Activated naive CD4-positive, alpha-beta T cell treated with anti-CD3 and anti-CD28 coated beads, Interleukin-2, amount 10 ng/mL, durations not matched to agents 7 days and 5 days (primary cell): Measurements from ENCODE around the gene MAP1B.
"Not testable (repeated sequence)": the region's sequence is repeated elsewhere in the genome, so short reads cannot be mapped to it uniquely, and the experiment has no call there.

Experiments used
- CTCF ChIA-PET: fragments of 350-600 bp; sonication (Branson Sonifier 250); formaldehyde crosslinking; loops from one replicate; lab custom pipeline; 2021; ENCODE audit warnings: antibody characterized with exemption; lab: Charles Lee
- DNase-seq: peaks from one replicate; pipeline ENCODE4 v3.0.0-alpha.2; 2020
- H3K27ac Mint-ChIP-seq: one replicate; pipeline ENCODE4 v1.8.0; 2021; ENCODE audit warnings: mild to moderate bottlenecking, moderate library complexity, mixed read lengths
- H3K27me3 Mint-ChIP-seq: one replicate; pipeline ENCODE4 v1.8.0; 2021; ENCODE audit warnings: mild to moderate bottlenecking, mixed read lengths
- H3K36me3 Mint-ChIP-seq: one replicate; pipeline ENCODE4 v1.8.0; 2021; ENCODE audit warnings: mixed read lengths
- H3K4me1 Mint-ChIP-seq: one replicate; pipeline ENCODE4 v1.8.0; 2021; ENCODE audit warnings: mixed read lengths
- H3K4me3 Mint-ChIP-seq: one replicate; pipeline ENCODE4 v1.8.0; 2021; ENCODE audit warnings: mild to moderate bottlenecking, moderate library complexity, mixed read lengths
- H3K9me3 Mint-ChIP-seq: one replicate; pipeline ENCODE4 v1.8.0; 2021; ENCODE audit warnings: mixed read lengths

MAP1B gene

DNA sequence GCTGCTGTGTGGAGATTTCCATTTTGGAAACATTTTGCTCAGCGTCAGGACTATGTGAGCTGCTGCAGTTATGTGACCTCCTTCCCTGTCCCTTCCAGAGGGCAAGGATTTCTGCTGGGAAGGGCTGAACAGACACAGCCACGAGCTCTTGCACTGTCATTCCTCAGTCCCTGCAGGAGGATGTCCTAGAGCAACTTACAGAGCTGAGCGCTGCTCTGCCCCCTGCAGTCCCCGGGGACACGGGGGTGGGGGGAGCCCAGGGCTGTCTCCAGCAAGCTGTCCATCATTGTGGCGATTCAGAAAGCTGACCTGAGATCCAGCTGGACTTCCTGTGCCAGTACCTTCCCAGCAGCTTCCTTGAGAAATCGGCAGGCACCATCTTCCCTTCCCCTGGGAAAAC, 28.0 kb upstream of the MAP1B start:
- Mint-ChIP-seq H3K27ac (no peak overlapping the region), H3K4me1 (no peaks in the 10 kb centered on the region), H3K27me3 (peaks cover 8% of the 10 kb centered on the region), H3K4me3 (no peak overlapping the region), H3K9me3 (no peaks in the 10 kb centered on the region), H3K36me3 (no peaks in the 10 kb centered on the region)
- DNase-seq: no peak
- CTCF ChIA-PET: no interaction called here

DNA sequence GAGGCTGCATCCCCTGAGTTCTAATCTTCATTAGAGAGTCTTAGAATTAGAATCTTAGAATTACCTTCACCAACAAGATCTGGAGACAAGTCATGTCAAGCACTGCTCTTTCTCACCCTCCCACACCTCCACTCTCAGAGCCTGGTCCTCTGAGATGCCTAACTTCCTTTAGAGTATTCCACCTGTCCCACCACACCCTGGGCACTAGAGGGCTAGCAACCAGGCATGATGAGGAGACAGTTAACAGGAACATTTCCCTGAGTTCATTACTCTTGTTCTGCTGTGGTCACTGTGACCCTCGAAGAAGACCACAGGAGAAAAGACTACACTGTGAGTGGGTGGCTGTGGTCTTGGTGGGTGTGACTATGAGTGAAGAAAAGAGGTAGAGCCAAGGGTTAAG, 25.2 kb upstream of the MAP1B start:
- Mint-ChIP-seq H3K36me3 (no peaks in the 10 kb centered on the region), H3K4me1 (no peaks in the 10 kb centered on the region), H3K27me3 (peaks cover 8% of the 10 kb centered on the region), H3K27ac (no peak overlapping the region), H3K4me3 (no peak overlapping the region), H3K9me3 (no peaks in the 10 kb centered on the region)
- CTCF ChIA-PET: no interaction called here
- DNase-seq: no peak

GRCh38 chr5:72084876-72085275, 22.4 kb upstream of the MAP1B start:
- no peak for DNase-seq
- no peaks in the 10 kb centered on the region for H3K4me1 Mint-ChIP-seq
- H3K27me3 Mint-ChIP-seq: peaks cover 4% of the 10 kb centered on the region
- no peak overlapping the region for H3K27ac Mint-ChIP-seq
- no peaks in the 10 kb centered on the region for H3K36me3 Mint-ChIP-seq
- no peaks in the 10 kb centered on the region for H3K9me3 Mint-ChIP-seq
- CTCF ChIA-PET: no interaction called here
- no peak overlapping the region for H3K4me3 Mint-ChIP-seq

DNA sequence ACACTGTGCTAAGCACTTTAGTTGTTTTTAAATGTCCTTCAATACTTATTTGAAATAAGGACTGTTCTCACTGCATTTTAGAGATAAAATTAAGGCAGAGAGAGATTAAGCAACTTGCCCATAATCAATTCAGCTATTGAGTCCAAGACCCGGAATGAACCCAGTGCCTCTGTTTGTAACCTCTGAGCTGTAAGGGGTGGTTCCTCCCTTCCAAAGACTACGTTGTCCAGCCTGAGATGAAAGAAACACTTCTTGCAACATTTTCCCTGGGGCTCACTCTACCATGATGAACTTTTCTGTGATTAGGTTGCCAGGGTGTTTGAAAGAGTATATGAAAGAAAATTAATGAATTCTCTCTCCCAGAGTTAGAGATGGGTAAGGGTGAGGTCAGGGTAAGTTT, 22.0 kb upstream of the MAP1B start:
- no peak for DNase-seq
- Mint-ChIP-seq H3K27me3 (peaks cover 4% of the 10 kb centered on the region), H3K4me3 (no peak overlapping the region), H3K36me3 (no peaks in the 10 kb centered on the region), H3K27ac (no peak overlapping the region), H3K9me3 (no peaks in the 10 kb centered on the region), H3K4me1 (no peaks in the 10 kb centered on the region)
- CTCF ChIA-PET: no interaction called here

- H3K9me3 Mint-ChIP-seq, H3K4me3 Mint-ChIP-seq, CTCF ChIA-PET, H3K36me3 Mint-ChIP-seq, H3K4me1 Mint-ChIP-seq, H3K27me3 Mint-ChIP-seq, DNase-seq, H3K27ac Mint-ChIP-seq: not testable (repeated sequence)
Measured at GRCh38 chr5:72089713-72090112, 17.6 kb upstream of the MAP1B start.

GRCh38 chr5:72092074-72092473, 15.2 kb upstream of the MAP1B start:
- H3K27ac Mint-ChIP-seq: no peak overlapping the region
- no peaks in the 10 kb centered on the region for H3K36me3 Mint-ChIP-seq
- DNase-seq: no peak
- no peak overlapping the region for H3K4me3 Mint-ChIP-seq
- peaks cover 3% of the 10 kb centered on the region for H3K27me3 Mint-ChIP-seq
- CTCF ChIA-PET: no interaction called here
- H3K4me1 Mint-ChIP-seq: no peaks in the 10 kb centered on the region
- no peaks in the 10 kb centered on the region for H3K9me3 Mint-ChIP-seq

GRCh38 chr5:72093217-72093616, 14.1 kb upstream of the MAP1B start:
- H3K9me3 Mint-ChIP-seq: no peaks in the 10 kb centered on the region
- DNase-seq: no peak
- H3K4me1 Mint-ChIP-seq: no peaks in the 10 kb centered on the region
- H3K4me3 Mint-ChIP-seq: no peak overlapping the region
- no peaks in the 10 kb centered on the region for H3K36me3 Mint-ChIP-seq
- H3K27me3 Mint-ChIP-seq: peaks cover 3% of the 10 kb centered on the region
- H3K27ac Mint-ChIP-seq: no peak overlapping the region
- CTCF ChIA-PET: no interaction called here

GRCh38 chr5:72093824-72094223, 13.5 kb upstream of the MAP1B start:
- Mint-ChIP-seq H3K9me3 (no peaks in the 10 kb centered on the region), H3K27me3 (peaks cover 3% of the 10 kb centered on the region), H3K4me3 (no peak overlapping the region), H3K4me1 (no peaks in the 10 kb centered on the region), H3K27ac (no peak overlapping the region), H3K36me3 (no peaks in the 10 kb centered on the region)
- CTCF ChIA-PET: no interaction called here
- no peak for DNase-seq

GRCh38 chr5:72096602-72097188, 10.6 kb upstream of the MAP1B start:
- no peak overlapping the region for H3K4me3 Mint-ChIP-seq
- no peaks in the 10 kb centered on the region for H3K9me3 Mint-ChIP-seq
- CTCF ChIA-PET: no interaction called here
- peaks cover 6% of the 10 kb centered on the region for H3K27me3 Mint-ChIP-seq
- H3K4me1 Mint-ChIP-seq: no peaks in the 10 kb centered on the region
- DNase-seq: no peak
- no peaks in the 10 kb centered on the region for H3K36me3 Mint-ChIP-seq
- H3K27ac Mint-ChIP-seq: no peak overlapping the region

- H3K27me3 Mint-ChIP-seq: peaks cover 21% of the 10 kb centered on the region
- CTCF ChIA-PET: no interaction called here
Measured at GRCh38 chr5:72101828-72102227, 5.4 kb upstream of the MAP1B start.

GRCh38 chr5:72106817-72107130, 501 bp upstream of the MAP1B start:
- no peaks in the 10 kb centered on the region for H3K9me3 Mint-ChIP-seq
- CTCF ChIA-PET: no interaction called here

More at GRCh38 chr5:72101828-72102227, 5.4 kb upstream of the MAP1B start:
- Mint-ChIP-seq H3K4me1 (peaks cover 3% of the 10 kb centered on the region), H3K4me3 (no peak overlapping the region), H3K27ac (no peak overlapping the region), H3K36me3 (no peaks in the 10 kb centered on the region), H3K9me3 (no peaks in the 10 kb centered on the region)
- no peak for DNase-seq

GRCh38 chr5:72107901-72108201, 576 bp downstream of the MAP1B start:
- Mint-ChIP-seq H3K4me1 (peaks cover 8% of the 10 kb centered on the region), H3K4me3 (no peak overlapping the region), H3K9me3 (no peaks in the 10 kb centered on the region), H3K36me3 (no peaks in the 10 kb centered on the region), H3K27ac (no peak overlapping the region), H3K27me3 (peaks cover 69% of the 10 kb centered on the region)
- DNase-seq: no peak
- CTCF ChIA-PET: no interaction called here

More at GRCh38 chr5:72106817-72107130, 501 bp upstream of the MAP1B start:
- H3K27ac Mint-ChIP-seq: no peak overlapping the region
- peaks cover 8% of the 10 kb centered on the region for H3K4me1 Mint-ChIP-seq
- no peaks in the 10 kb centered on the region for H3K36me3 Mint-ChIP-seq
- DNase-seq: no peak
- peak overlapping the region; percentile 12 for H3K4me3 Mint-ChIP-seq
- H3K27me3 Mint-ChIP-seq: peaks cover 62% of the 10 kb centered on the region

DNA sequence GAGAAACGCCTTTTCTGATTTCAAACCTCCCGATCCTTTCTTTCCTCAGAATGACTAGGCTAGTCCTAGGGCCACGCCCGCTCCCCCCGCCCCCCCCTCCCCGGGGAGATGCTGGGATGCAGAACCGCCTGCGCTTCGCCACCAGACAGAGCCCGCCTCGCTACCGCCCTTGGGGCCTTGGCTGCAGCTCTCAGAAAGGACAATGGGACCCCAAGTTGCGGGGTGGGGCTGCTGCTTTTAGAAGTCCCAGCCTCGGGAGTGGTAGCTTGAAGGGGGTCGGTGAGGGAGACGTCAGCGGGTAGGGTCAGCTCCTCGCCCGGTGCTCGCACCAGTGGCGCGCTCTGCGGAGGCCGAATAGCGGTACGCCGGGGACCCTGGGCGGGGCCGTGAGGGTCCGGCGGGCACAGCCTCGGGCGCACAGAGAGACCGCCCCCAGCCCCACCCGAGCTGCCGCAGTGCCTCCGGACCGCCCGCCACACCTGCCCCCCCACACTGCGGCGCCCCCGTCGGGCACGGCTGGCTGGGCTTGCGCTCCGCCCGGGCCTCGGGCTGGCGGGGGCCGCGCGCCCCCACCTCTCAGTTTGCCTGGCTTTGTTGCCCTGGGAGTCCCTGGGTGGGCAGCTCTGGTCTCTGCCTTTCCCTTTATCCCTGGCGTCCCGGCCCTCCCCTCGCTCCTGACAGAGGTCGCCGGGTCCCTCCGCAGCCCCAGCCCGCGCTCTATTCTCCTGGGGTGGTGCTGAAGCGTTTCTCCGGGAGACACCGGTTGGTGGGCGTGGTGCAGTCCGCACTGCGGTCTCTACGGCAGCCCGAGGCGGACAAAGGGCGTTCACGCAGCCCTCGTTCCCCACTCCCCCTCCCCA, 1.2 kb downstream of the MAP1B start:
- no peak for DNase-seq
- peaks cover 8% of the 10 kb centered on the region for H3K4me1 Mint-ChIP-seq
- H3K36me3 Mint-ChIP-seq: no peaks in the 10 kb centered on the region
- peak overlapping the region; percentile 21 for H3K4me3 Mint-ChIP-seq
- H3K9me3 Mint-ChIP-seq: no peaks in the 10 kb centered on the region
- H3K27ac Mint-ChIP-seq: no peak overlapping the region
- peaks cover 70% of the 10 kb centered on the region for H3K27me3 Mint-ChIP-seq
- CTCF ChIA-PET: no interaction called here

GRCh38 chr5:72109062-72109411, 1.8 kb downstream of the MAP1B start:
- peaks cover 70% of the 10 kb centered on the region for H3K27me3 Mint-ChIP-seq
- peak overlapping the region; percentile 21 for H3K4me3 Mint-ChIP-seq
- DNase-seq: no peak
- no peaks in the 10 kb centered on the region for H3K9me3 Mint-ChIP-seq
- H3K4me1 Mint-ChIP-seq: peaks cover 8% of the 10 kb centered on the region
- H3K36me3 Mint-ChIP-seq: no peaks in the 10 kb centered on the region
- CTCF ChIA-PET: no interaction called here
- no peak overlapping the region for H3K27ac Mint-ChIP-seq

- Mint-ChIP-seq H3K27me3 (peaks cover 67% of the 10 kb centered on the region), H3K9me3 (no peaks in the 10 kb centered on the region), H3K4me3 (no peak overlapping the region), H3K4me1 (peaks cover 8% of the 10 kb centered on the region), H3K27ac (no peak overlapping the region), H3K36me3 (no peaks in the 10 kb centered on the region)
- CTCF ChIA-PET: no interaction called here
- DNase-seq: no peak
Measured at GRCh38 chr5:72109625-72110024, 2.4 kb downstream of the MAP1B start.
